ENCODE results near the gene SP140L. TPM values are rescaled to one million over a fixed set of nuclear protein-coding genes. Genes with fewer than 3 reads are reported as not detected.

The SP140L gene
- total RNA-seq, 4 donors from 2014 or later = 0.25 to 9.5 (median 1.1) TPM

DNA sequence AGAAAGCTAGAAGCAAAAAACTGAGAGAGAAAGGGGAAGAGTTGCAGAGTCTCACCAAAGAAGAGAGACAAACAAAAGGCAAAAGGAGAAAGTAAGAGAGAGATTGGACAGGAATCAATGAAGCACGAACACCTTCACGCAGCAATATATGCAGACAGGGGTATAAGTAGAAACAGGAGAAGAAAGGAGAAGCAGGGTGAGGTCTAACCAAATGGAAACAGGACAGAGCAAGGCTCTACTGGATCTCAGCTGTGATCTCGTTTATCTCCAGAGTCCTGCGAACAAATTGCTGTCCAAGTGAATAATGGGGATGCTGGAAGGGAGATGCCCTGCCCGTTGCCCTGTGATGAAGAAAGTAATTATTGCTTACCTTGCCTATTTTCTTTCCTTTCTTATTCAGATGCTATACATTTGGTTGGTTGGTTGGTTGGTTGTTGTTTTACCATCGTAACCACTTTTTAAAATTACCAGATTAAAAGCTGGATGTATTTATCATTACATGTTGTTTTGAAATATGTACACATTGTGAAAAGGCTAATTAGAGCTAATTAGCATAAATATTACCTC is 123.0 kb downstream of the SP140L start:
- no peak for DNase-seq (ENCODE audit: low spot score in 2 of 2)

GRCh38 chr2:230453006-230453405 is 126.0 kb downstream of the SP140L start:
- no peak for DNase-seq (ENCODE audit: low spot score in 2 of 2)
- intact Hi-C loops (cut with DNase I; ENCODE audit: low total_unique reads) = no loop called here
- TF ChIP-seq CTCF (IDR thresholded peaks at IDR 0.05) = no peak
- TF ChIP-seq POLR2A (IDR thresholded peaks at IDR 0.05) = no peak
- H3K4me3 ChIP-seq (ENCODE audit: low read depth, poor library complexity, severe bottlenecking) = no peak overlapping the region
- 82 to 86% methylated on average over 2 of the region's 2 CpGs for WGBS, 2 donors

More for the DNA sequence above, 123.0 kb downstream of the SP140L start:
- H3K4me3 ChIP-seq (ENCODE audit: low read depth, poor library complexity, severe bottlenecking) = no peak overlapping the region
- no peak for TF ChIP-seq CTCF (IDR thresholded peaks at IDR 0.05)
- TF ChIP-seq POLR2A (IDR thresholded peaks at IDR 0.05) = no peak
- intact Hi-C loops (cut with DNase I; ENCODE audit: low total_unique reads) = no loop called here
- WGBS, 2 donors = 90 to 94% methylated on average over 6 of the region's 6 CpGs

Other genes with a start within 250 kb of the SP140L start
- gene SP110, start 107.2 kb upstream of the SP140L start, total RNA-seq = 10 to 100 TPM; 12.9 to 23.8 (median 19.1) TPM
- 1 to 10 TPM in 3 of 4 donors, not detected in 1; 1.3 to 2.4 (median 1.4) TPM for gene SP140, start 101.5 kb upstream of the SP140L start, total RNA-seq
- gene SP100, start 89.0 kb downstream of the SP140L start, total RNA-seq = 10 to 100 TPM; 48.1 to 74.6 (median 58.1) TPM

Measured in lower leg skin (tissue), 4 donors.